Fibroblast of the aortic adventitia (primary cell): ENCODE measurements around the gene DNAH10. TPM values are rescaled to one million over a fixed set of nuclear protein-coding genes. Genes with fewer than 3 reads are reported as not detected.

Source experiments
- DNase-seq: peaks from one replicate; pipeline ENCODE4 v3.0.0-alpha.2; 2010; ENCODE audit warnings: low read depth
- H3K4me3 ChIP-seq: 2 replicates; pipeline ENCODE4 v1.5.1; 2011; ENCODE audit warnings: low read depth, mild to moderate bottlenecking, control low read depth, low read length, moderate library complexity
- CTCF ChIP-seq: IDR thresholded peaks from 2 replicates; pipeline ENCODE4 v1.5.1; 2011; ENCODE audit warnings: mild to moderate bottlenecking, low read length, control low read depth, inconsistent platforms; ENCODE audit not compliant: insufficient read depth
- total RNA-seq: library from RNA; depleted of rRNA; stranded (reverse); fragments of >200 nt; gene quantifications from 2 replicates; pipeline ENCODE4 v1.2.3, GENCODE V29; 2012; ENCODE audit warnings: low replicate concordance

DNAH10 gene
- total RNA-seq, 1 donor: 0.18 TPM

- no peak for TF ChIP-seq CTCF
- no peak for DNase-seq
- H3K4me3 ChIP-seq: no peak overlapping the region
Observed at GRCh38 chr12:123916729-123917128, 154.6 kb downstream of the DNAH10 start.

GRCh38 chr12:123917337-123917850 lies 155.3 kb downstream of the DNAH10 start:
- no peak for DNase-seq
- no peak for TF ChIP-seq CTCF
- no peak overlapping the region for H3K4me3 ChIP-seq

GRCh38 chr12:123919980-123920360 lies 157.9 kb downstream of the DNAH10 start:
- no peak for DNase-seq
- H3K4me3 ChIP-seq: no peak overlapping the region
- TF ChIP-seq CTCF: no peak

- TF ChIP-seq CTCF: no peak
- DNase-seq: no peak
- no peak overlapping the region for H3K4me3 ChIP-seq
Observed at GRCh38 chr12:123923038-123923437, 160.9 kb downstream of the DNAH10 start.

- H3K4me3 ChIP-seq: no peak overlapping the region
- no peak for TF ChIP-seq CTCF
- no peak for DNase-seq
Observed at GRCh38 chr12:123923927-123924326, 161.8 kb downstream of the DNAH10 start.

- no peak for DNase-seq
- H3K4me3 ChIP-seq: no peak overlapping the region
- TF ChIP-seq CTCF: no peak
Observed at GRCh38 chr12:123924539-123924938, 162.4 kb downstream of the DNAH10 start.

- no peak for TF ChIP-seq CTCF
- H3K4me3 ChIP-seq: no peak overlapping the region
- DNase-seq: no peak
Observed at GRCh38 chr12:123928274-123928865, 166.3 kb downstream of the DNAH10 start.
